Stimulated activated CD8-positive, alpha-beta memory T cell treated with anti-CD3 and anti-CD28 coated beads, Interleukin-4, amount 100 ng/mL, for 4 hours (primary cell): ENCODE results near the gene TK2.
"Not testable (repeated sequence)": the region's sequence is repeated elsewhere in the genome, so short reads cannot be mapped to it uniquely, and the experiment has no call there.

Experiments used
- DNase-seq, 2 donors: peaks; one replicate each; pipeline ENCODE4 v3.0.0-alpha.2; 2020; ENCODE audit warnings: low read depth in 2 of 2, low spot score in 1 of 2

TK2 gene

DNA sequence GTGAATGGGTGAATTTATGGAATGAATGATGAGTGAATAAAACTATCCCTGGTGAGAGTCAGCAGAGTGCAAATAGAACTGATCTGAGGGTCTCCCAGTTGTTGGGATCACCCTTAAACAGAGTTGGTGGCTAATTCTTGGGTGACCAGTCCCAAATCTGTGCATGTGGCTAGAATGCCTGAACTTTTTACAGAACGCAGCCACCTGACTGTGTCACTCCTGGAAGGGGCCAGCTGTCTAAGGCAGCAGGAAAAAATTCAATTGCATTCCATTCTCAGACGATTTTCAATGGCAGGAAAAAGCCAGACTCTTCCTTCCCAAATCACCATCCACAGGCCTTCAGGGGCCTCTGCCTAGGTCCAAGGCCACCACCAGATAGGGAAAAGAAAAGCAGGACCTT is 79.4 kb downstream of the TK2 start:
- no peak for DNase-seq

DNA sequence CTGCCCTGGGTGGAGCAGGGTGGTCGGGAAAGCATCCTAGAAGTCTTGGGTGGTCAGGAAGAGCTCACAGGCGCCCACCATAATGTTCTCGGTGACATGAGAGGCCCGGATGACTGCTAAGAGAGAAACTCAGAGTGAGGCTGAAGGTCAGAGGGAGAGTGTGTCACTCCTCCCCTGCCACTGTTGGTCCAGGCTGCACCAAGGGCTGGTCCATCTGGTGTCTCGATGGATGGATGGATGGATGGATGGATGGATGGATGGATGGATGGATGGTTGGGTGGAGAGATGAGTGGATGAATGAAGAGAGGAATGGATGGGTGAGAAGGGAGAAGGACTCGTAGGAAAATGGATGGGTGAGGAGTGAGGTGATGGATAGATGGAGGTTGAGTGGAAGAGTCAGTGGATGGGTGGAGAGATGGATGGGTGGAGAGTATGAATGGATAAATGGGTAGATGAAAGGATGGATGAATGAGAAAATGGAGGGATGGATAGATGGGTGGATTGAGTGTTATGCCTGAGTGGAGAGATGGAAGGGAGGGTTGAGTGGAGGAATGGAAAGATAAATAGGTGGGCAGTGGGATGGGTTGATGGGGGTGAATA is 79.9 kb downstream of the TK2 start:
- DNase-seq = no peak

DNA sequence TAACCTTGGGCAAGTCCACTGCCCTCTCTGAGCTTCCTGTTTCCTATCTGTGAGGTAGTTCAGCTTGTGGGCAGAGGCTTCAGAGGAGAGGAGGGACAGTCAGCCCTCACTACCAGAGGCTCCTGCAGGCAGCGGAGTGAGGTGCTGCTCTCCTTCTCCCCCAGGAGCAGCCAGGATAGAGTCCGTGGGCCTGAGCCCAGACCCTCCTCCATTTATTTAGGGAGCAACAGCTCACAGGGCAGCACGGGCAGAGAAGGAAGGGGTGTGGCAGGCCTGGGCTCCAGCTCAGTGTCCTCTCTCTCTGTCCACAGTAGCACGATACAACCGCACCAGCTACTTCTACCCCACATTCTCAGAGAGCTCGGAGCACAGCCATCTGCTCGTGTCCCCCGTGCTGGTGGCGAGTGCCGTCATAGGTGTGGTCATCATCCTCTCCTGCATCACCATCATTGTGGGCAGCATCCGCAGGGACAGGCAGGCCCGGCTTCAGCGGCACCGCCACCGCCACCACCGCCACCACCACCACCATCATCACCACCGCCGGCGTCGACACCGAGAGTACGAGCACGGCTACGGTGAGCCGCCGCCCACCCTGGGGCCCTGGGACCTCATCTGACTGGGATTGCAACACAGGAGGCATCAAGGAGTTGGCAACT is 80.5 kb downstream of the TK2 start:
- no peak for DNase-seq

DNA sequence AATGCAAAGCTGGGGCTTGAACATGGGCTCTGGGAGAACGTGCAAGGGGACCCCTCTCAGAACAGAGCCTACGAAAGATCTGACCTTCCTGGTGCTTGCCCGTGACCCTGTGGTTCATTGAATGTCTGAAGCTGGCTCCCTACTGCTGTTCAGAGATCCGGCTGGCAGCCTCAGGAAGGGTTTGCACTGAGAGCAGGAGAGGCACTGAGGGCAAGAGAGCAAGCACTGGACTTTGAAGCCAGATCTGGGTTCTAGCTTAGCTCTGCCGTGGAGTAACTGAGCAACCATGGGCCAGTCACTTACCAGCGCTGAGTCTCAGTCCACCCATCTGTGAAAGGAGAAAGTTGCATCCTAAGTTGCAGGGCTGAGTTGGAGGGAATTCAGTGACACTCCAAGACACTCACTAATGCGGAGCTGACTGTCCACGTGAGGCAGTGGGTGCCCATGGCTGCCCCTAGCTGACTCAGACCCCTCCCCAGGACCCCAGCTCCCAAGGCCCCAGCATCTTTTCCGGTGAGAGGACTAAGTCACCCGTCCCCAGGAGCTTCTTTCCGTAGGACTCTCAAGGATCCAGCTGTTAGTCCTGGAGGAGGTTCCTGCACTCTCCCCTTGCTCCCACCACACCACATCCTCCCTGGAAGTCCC is 81.5 kb downstream of the TK2 start:
- no peak for DNase-seq

DNA sequence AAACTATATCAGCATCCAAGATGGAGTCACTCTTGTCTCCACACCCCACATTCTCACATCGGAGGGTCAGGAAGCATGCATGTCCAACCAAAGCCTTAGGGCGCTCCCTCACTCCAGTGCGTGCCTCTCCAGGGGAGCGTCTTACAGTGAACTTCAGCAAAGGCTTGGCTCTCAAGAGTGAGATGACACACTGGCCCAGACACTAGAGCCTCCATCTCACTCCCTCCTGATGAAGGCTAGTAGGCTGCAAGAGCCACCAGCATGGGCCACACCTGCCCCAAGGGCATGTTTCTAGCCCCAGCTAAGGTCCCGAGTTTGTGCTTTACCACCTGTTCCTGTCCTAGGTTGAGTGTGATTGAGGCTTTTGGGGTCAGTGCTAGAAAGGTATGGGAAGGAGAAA is 82.3 kb downstream of the TK2 start:
- no peak for DNase-seq

DNA sequence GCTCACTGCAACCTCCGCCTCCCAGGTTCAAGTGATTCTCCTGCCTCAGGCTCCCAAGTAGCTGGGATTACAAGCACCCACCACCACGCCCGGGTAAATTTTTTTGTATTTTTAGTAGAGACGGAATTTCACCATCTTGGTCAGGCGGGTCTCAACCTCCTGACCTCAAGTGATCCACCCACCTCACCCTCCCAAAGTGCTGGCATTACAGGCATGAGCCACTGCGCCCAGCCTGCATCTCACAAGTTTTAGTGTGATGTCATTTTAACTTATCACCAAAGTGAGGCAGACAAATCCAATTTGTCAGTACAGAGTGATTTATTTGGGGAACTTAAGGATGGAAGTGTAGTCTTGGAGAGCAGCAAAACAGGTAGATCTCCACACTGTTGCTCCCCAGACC is 83.3 kb downstream of the TK2 start:
- DNase-seq = not testable (repeated sequence)

DNA sequence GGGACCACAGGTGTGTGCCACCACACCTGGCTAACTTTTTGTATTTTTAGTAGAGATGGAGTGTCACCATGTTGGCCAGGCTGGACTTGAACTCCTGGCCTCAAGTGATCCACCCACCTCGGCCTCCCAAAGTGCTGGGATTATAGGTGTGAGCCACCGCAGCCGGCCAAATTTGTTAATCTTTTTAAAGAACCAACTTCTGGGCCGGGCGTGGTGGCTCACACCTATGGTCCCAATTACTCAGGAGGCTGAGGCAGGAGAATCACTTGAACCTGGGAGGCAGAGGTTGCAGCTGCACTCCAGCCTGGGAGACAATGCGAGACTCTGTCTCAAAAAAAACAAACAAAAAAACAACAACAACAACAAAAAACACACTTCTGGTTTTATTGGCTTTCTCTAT is 84.0 kb downstream of the TK2 start:
- not testable (repeated sequence) for DNase-seq

DNA sequence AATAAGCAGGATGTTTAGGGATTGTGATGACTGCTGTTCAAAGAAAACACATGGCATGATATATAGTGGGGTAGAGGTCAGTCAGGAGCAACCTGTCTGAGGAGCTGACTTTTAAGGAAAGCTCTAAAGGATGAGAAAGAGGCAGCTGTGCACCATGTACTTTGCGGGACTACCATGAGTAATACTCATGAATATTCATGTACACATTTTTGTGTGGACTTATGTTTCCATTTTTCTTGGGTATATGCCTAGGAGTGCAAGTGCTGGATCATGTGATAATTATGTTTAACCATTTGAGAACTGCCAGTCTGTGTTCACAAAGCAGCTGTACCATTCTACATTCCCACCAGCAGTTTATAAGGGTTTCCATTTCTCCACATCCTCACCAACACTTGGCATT is 87.0 kb downstream of the TK2 start:
- DNase-seq = no peak

DNA sequence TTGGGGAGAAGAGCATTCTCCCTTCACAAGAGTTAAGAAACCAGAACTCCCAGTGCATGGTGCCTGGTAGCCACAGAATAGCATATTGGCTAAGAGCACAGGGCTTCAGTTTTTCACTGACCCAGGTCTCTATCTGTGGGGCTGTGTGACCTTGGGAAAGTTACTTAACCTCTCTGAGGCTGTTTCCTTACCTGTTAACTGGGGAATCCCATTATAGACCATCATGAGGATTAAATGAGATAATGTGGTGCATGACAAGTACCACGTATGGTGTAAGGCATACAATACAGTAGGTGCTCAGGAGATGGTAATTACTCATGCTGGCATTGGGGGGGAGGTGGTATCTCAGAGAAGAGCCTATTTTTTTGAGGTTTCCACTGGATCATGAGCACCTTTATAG is 89.2 kb downstream of the TK2 start:
- no peak for DNase-seq

DNA sequence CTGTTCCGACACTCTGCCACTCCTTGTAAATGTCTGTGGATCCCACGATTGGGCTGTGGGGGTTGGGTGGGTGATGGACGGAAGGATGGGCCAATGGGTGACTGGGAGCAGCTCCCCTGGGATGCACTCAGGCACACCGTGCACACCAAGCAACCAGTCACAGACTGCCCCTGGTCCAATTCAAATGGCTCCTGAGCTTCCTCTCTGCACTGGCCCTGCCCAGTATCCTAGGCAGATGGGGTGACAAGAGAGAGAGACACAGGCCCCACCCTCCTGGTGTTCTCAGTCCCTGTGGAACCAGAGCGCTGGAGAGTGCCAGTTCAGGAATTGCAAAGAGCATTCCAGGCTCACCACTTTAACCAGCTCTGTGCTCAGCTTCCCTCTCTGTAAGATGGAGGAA is 90.0 kb downstream of the TK2 start:
- no peak for DNase-seq

DNA sequence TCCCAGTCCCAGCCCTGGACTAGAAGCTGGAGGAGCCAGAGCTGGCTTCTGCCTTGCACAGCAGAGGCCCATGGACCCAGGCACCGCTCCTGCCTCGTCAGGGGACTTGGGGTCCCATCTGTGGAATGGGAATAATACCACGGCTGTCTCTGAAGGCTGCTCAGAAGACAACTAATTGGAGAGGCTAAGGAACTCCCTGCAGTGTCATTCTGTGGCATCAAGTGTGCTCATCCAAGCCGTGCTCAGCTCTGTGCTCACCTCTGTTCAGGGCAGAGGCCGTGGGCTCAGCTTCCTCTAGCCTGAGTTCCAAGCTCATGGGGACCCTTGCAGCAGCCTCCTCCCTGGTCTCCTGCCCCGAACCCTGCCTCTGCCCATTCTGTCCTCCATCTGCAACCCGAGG is 91.1 kb downstream of the TK2 start:
- DNase-seq = no peak

DNA sequence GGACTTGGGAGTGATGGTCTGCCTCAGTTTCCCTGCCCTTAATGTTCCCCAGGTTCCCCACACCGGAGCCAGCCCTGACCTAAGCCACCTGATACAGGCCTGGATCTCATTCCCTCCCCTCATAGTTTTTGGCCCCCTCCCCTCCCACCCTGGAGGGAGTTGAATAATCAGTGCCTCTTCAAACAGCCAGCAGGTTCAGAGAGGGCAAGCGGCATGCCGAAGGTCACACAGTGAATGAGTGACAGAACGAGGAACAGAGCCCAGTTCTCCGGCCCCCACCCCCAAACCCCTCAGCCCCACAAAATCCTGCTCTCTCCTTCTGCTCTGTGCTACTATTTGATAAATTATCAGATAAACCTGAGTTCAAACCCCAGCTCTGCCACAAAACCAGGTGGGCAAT is 91.6 kb downstream of the TK2 start:
- DNase-seq = no peak
